Smooth muscle cell (in vitro differentiated cells): ENCODE measurements around the gene MOB3C. TPM values are rescaled to one million over a fixed set of nuclear protein-coding genes. Genes with fewer than 3 reads are reported as not detected.
"Not testable (repeated sequence)": the region's sequence is repeated elsewhere in the genome, so short reads cannot be mapped to it uniquely, and the experiment has no call there.

ENCODE experiments used
- DNase-seq: peaks from one replicate; lab custom pipeline; 2025; ENCODE audit not compliant: unreplicated experiment; lab: John Stamatoyannopoulos, UW
- H2AFZ ChIP-seq: fragments of 200-600 bp; sonication (generic); 2 replicates; pipeline ENCODE4 v1.6.0; 2016; ENCODE audit warnings: antibody characterized with exemption, low read depth, mild to moderate bottlenecking
- H3F3A ChIP-seq: fragments of 200-600 bp; sonication (generic); 2 replicates; pipeline ENCODE4 v1.6.0; 2017; ENCODE audit warnings: antibody characterized with exemption, low read depth
- H3K27ac ChIP-seq: fragments of 200-600 bp; sonication (generic); 2 replicates; pipeline ENCODE4 v1.5.1; 2016; ENCODE audit warnings: low read depth, mild to moderate bottlenecking
- H3K27me3 ChIP-seq: fragments of 200-600 bp; sonication (generic); 2 replicates; pipeline ENCODE4 v1.6.1; 2016; ENCODE audit warnings: low read depth, mild to moderate bottlenecking
- H3K36me3 ChIP-seq: fragments of 200-600 bp; sonication (generic); 2 replicates; pipeline ENCODE4 v1.5.1; 2016; ENCODE audit warnings: low read depth
- H3K4me1 ChIP-seq: fragments of 200-600 bp; sonication (generic); 2 replicates; pipeline ENCODE4 v1.5.1; 2016; ENCODE audit warnings: low read depth
- H3K4me2 ChIP-seq: fragments of 200-600 bp; sonication (generic); 2 replicates; pipeline ENCODE4 v1.6.0; 2016; ENCODE audit warnings: mild to moderate bottlenecking
- H3K4me3 ChIP-seq: fragments of 200-600 bp; sonication (generic); 2 replicates; pipeline ENCODE4 v1.5.1; 2016; ENCODE audit warnings: mild to moderate bottlenecking
- H3K79me2 ChIP-seq: fragments of 200-600 bp; sonication (generic); 2 replicates; pipeline ENCODE4 v1.6.0; 2016; ENCODE audit warnings: low read depth, mild to moderate bottlenecking
- H3K9ac ChIP-seq: fragments of 200-600 bp; sonication (generic); 2 replicates; pipeline ENCODE4 v1.6.0; 2016; ENCODE audit warnings: low read depth
- H3K9me3 ChIP-seq: fragments of 200-600 bp; sonication (generic); replicated peaks from 2 replicates; pipeline ENCODE4 v1.5.1; 2016; ENCODE audit warnings: low read depth
- H4K20me1 ChIP-seq: fragments of 200-600 bp; sonication (generic); 2 replicates; pipeline ENCODE4 v1.6.0; 2016; ENCODE audit warnings: low read depth
- CTCF ChIP-seq: fragments of 200-600 bp; sonication (generic); IDR thresholded peaks from 2 replicates; pipeline ENCODE4 v1.5.1; 2017; ENCODE audit warnings: borderline replicate concordance, mild to moderate bottlenecking, antibody characterized with exemption; ENCODE audit not compliant: insufficient read depth, poor library complexity, severe bottlenecking
- WGBS: methylation state at CpG from one replicate; pipeline ENCODE4 v1.1.7; 2016; ENCODE audit warnings: low lambda C conversion rate; 5-methylcytosine and 5-hydroxymethylcytosine counted together
- polyA plus RNA-seq: library from polyadenylated mRNA; unstranded; fragments of >200 nt; fragmentation: Nextera tagmentation; extraction: Ambion mirVana; gene quantifications from 2 replicates; pipeline ENCODE4 v1.2.1, GENCODE V29; 2016
- total RNA-seq: library from RNA; depleted of rRNA; stranded (reverse); fragments of >200 nt; gene quantifications from 2 replicates; pipeline ENCODE4 v1.2.3, GENCODE V29; 2014

Gene MOB3C
- total RNA-seq (5.3 and 9.3 TPM in 2 replicates), polyA plus RNA-seq (5.5 and 8.8 TPM in 2 replicates)

GRCh38 chr1:46616277-46617107 is at the start of gene MOB3C:
TSS of gene MOB3C (minus strand) at chr1:46616811. CDS start at chr1:46613321, 3,490 bp downstream.
- Histone ChIP-seq H3F3A (no peaks in the 10 kb centered on the region), H3K9ac (peak within 1 kb of the TSS; percentile 78), H3K27me3 (no peaks in the 10 kb centered on the region), H3K79me2 (peaks cover 9% of the 10 kb centered on the region), H4K20me1 (peaks cover 27% of the 10 kb centered on the region), H3K9me3 (no peaks in the 10 kb centered on the region), H3K27ac (peak within 1 kb of the TSS; percentile 46), H3K4me1 (peaks cover 18% of the 10 kb centered on the region), H3K36me3 (no peaks in the 10 kb centered on the region), H3K4me2 (peak within 1 kb of the TSS; percentile 99), H3K4me3 (peak within 1 kb of the TSS; percentile 95), H2AFZ (peak within 1 kb of the TSS; percentile 91)
- TF ChIP-seq CTCF: no peak
- WGBS: 3% methylated on average over 29 of the region's 62 CpGs
- DNase-seq: peak; percentile 59

GRCh38 chr1:46665983-46666382 is 49.4 kb upstream of the MOB3C start:
- WGBS: 81% methylated on average over 2 of the region's 2 CpGs
- Histone ChIP-seq H3K79me2 (no peaks in the 10 kb centered on the region), H3K4me3 (no peak overlapping the region), H4K20me1 (no peaks in the 10 kb centered on the region), H3K4me1 (peaks cover 14% of the 10 kb centered on the region), H2AFZ (no peak overlapping the region), H3K9me3 (no peaks in the 10 kb centered on the region), H3K4me2 (no peak overlapping the region), H3K36me3 (peaks cover 8% of the 10 kb centered on the region), H3K27ac (no peak overlapping the region), H3F3A (peaks cover 10% of the 10 kb centered on the region), H3K27me3 (no peaks in the 10 kb centered on the region), H3K9ac (no peak overlapping the region)
- TF ChIP-seq CTCF: no peak
- no peak for DNase-seq

- H4K20me1 ChIP-seq, H3K27ac ChIP-seq, H3K4me1 ChIP-seq, DNase-seq, H2AFZ ChIP-seq, H3K9me3 ChIP-seq, H3K9ac ChIP-seq, H3K4me3 ChIP-seq, H3F3A ChIP-seq, H3K27me3 ChIP-seq, H3K79me2 ChIP-seq, H3K4me2 ChIP-seq, H3K36me3 ChIP-seq: not testable (repeated sequence)
- WGBS: 89% methylated on average over 5 of the region's 5 CpGs
Measured at GRCh38 chr1:46662919-46663318, 46.3 kb upstream of the MOB3C start.

- not testable (repeated sequence) for H3K27ac ChIP-seq, H3K4me2 ChIP-seq, DNase-seq, H3K9ac ChIP-seq, H2AFZ ChIP-seq, H3K27me3 ChIP-seq, H3K9me3 ChIP-seq, H3K4me1 ChIP-seq, H3K4me3 ChIP-seq, H3F3A ChIP-seq, H3K79me2 ChIP-seq, H4K20me1 ChIP-seq
- 95% methylated on average over 5 of the region's 5 CpGs for WGBS
- H3K36me3 ChIP-seq: peaks cover 13% of the 10 kb centered on the region
Measured at GRCh38 chr1:46660116-46660515, 43.5 kb upstream of the MOB3C start.
